ENCODE results near the gene TAF11L8. TPM values are rescaled to one million over a fixed set of nuclear protein-coding genes. Genes with fewer than 3 reads are reported as not detected.

Gene TAF11L8
- total RNA-seq, 2 experiments from 2014 or later: not detected

Other genes with a start within 250 kb of the TAF11L8 start
- gene TAF11L2, start 92.7 kb downstream of the TAF11L8 start, total RNA-seq: not detected
- not detected for gene TAF11L3, start 72.6 kb downstream of the TAF11L8 start, total RNA-seq
- not detected for gene TAF11L4, start 69.2 kb downstream of the TAF11L8 start, total RNA-seq
- gene TAF11L5, start 65.7 kb downstream of the TAF11L8 start, total RNA-seq: not detected
- gene TAF11L6, start 62.3 kb downstream of the TAF11L8 start, total RNA-seq: not detected
- not detected for gene TAF11L7, start 5.2 kb downstream of the TAF11L8 start, total RNA-seq
- gene TAF11L9, start 3.4 kb upstream of the TAF11L8 start, total RNA-seq: not detected
- gene TAF11L10, start 6.9 kb upstream of the TAF11L8 start, total RNA-seq: not detected
- not detected for gene TAF11L11, start 13.2 kb upstream of the TAF11L8 start, total RNA-seq
- not detected for gene TAF11L12, start 19.4 kb upstream of the TAF11L8 start, total RNA-seq
- not detected for gene TAF11L13, start 41.1 kb upstream of the TAF11L8 start, total RNA-seq
- gene TAF11L14, start 43.5 kb upstream of the TAF11L8 start, total RNA-seq: not detected

Data from activated CD8-positive, alpha-beta T cell treated with anti-CD3 and anti-CD28 coated beads for 36 hours (primary cell).